GM18861 (cell line): ENCODE data around the gene SEMA5A.
A peak's percentile ranks its signal among the peaks of the same experiment; 100 is the strongest.

Experiments used
- ATAC-seq: cut with Tn5 transposase; IDR thresholded peaks from one replicate; pipeline ENCODE4 v1.9.1; 2021; ENCODE audit not compliant: unreplicated experiment

SEMA5A gene

DNA sequence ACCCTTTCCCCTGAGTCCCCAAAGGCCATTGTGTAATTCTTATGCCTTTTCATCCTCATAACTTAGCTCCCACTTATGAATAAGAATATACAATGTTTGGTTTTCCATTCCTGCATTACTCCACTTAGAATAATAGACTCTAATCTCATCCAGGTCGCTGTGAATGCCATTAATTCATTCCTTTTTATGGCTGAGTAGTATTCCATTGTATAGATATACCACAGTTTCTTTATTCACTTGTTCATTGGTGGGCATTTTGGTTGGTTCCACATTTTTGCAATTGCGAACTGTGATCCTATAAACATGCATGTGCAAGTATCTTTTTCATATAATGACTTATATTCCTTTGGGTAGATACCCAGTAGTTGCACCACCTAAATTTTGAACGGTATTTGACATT is 101.5 kb downstream of the SEMA5A start:
- no peak for ATAC-seq

DNA sequence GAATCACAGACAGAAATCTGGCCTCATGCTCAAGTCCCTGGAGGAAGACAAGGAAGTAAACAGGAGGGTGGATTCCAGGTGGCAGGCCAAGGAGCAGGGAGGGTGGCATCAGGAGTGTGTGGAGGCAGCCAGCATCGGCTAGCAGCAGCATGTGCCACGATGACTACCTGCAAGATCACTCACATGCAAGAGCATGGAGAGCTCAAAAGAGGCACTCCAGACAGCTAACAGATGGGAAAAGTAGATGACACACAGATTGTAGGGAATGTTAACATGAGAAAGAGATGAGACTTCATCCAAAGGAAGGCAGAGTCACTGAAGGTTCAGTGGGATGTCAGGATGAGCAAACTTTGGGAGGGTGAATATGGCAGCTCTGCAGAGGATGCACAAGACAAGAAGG is 104.3 kb downstream of the SEMA5A start:
- no peak for ATAC-seq

DNA sequence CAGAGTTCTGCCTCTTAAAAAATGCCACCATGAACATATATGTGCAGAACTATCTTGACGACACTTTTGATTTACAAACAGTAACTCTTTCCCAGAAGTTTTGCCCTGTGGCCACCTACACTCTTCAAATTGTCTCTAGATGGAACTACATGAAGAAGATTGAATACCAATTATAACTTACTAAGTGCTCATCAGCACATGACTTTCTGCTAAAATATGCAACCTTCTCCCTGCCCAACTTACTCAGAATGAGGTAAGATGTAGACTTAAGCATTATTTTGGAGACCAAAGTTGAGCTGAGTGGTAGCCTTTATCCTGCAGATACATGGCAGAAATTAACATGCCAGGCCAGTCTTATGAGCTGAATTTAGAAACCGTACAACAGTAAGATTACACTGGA is 105.4 kb downstream of the SEMA5A start:
- no peak for ATAC-seq

DNA sequence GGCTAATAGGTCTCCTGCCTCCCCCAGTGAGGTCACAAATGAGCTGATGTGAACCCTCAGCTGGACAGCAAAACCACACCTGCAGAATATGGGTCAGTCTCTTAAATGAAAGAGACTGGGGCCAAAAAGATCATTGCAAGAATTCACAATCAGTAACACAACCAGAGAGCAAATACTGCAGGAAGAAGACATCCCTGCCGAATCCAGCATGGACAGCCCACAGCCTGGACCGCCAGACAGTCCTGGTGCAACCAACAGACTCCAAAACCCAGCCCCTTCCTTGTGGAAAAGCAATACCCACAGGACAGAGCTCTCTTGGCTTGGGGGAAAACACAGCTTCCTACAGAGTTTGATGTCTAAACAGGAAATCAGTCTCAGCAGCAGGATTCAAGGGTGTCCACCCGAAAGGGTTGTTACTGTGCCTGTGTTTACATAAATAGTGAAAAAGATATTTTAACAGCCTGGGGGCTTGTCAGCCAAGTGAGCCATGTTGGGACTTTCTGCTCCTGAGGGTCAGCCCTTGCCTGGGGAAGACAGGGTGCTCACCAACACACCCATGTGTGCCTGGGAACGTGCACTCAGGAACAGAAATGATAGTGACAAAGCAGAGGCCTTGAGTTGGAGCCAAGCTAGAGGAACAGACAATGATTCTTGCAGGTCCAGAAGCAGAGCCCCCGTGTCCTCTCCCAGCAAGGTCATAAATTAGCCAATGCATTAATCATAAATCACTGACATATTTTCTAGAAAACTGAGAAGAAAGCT is 106.2 kb downstream of the SEMA5A start:
- no peak for ATAC-seq

DNA sequence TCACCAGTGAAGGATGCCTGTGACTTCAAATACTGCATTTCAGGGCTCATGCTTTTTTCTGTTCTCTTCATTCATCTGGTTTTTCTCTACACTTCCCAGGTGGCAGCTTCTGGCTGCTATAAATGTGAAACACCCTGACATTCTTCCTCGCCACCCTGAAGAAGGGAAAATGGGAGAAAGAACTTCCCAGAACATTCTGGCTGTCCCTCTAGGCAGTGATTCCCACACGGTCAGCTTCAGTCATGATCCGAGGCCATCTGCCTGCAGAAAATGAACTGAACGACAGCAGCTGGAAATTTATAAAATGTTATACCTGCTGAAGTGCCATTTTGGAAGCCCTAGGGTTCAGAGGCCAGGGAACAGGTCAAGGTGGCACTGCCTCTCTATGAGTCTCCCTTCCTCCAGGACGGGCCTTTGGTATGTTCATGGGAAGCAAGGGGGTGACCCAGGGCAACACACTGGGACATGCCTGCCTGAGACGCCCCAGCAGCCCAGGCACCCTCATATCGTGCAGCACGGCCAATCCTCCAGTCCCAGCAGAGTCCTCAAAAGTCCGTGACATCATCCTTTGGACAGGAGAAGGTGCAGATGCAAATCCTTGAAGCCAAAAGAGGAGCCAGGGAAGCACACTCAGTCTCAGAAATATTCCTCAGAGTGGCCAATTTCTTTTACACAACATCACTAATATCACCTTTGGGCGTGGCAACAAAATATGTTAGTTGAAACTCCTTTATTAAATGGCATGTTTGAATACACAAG is 107.1 kb downstream of the SEMA5A start:
- no peak for ATAC-seq

DNA sequence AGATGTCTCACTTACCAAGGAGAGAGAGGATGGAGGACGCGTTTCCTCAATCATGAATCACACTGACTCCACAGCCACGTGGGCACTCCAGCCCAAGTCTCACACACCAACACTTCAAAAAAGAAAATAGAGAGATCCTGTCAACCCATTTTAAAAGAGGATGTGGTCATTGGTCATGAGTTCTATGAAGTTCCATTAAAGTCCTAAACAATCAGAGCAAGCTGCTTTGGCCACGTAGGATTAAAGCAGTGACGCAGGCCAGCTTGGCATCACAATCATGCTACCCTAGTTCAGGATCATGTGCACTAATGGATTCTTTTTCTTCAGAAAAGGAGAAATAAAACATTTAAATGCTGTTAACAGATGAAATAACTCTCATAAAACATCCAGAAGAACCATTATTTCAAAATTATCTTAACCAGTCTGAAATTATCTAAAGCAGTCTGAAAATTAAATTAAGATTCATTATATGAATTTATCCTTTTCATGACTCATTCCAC is 108.1 kb downstream of the SEMA5A start:
- no peak for ATAC-seq

DNA sequence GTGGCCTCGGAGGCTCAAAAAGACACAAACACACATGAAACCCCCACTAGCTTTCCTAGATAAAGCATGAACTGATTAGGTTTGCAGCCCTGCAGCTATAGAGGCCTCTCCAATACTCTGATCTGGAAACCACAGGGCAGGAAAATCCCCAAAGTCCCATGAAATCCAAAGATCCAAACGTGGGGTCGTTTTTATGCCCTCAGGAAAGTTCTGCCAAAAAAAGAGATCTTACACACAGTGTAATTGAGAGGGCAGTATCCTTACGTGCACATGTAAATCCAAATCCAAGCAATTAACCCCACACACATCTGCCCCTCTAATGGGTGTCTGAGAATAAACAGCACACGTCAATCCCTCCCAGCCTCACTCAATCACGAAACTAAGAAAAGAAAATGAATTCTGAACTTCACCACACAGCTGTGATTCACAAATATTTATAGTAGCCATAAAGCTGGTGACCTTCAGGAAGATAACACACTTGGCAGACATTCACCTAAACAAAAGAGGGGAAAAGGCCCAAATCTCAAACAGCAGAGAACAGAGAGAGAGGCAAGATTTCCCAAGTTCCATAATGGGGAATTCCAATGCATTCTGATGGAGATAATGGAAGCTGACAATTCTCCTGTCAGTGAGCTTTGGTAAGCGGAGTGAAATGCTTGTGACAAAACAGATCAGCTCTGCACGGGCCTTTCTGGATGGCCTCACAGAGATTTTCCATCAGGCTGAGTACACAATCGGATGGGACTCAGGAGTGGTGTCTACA is 114.2 kb downstream of the SEMA5A start:
- ATAC-seq = no peak

DNA sequence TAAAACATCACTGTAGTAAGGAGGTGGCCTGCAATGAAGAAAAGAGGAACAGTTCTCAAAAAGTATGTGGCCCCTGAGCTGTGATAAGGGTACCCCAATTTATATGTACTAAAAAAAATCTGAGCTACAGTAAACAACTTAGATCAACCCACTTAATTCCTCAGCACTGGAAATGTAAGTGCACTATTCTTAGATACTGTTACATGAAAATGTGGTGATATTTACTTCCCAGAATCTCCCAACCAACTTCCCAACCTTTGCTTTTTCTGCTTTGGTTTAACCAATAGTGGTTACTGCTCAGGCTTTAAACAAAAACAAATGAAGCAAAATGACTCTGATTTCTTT is 114.8 kb downstream of the SEMA5A start:
- no peak for ATAC-seq

DNA sequence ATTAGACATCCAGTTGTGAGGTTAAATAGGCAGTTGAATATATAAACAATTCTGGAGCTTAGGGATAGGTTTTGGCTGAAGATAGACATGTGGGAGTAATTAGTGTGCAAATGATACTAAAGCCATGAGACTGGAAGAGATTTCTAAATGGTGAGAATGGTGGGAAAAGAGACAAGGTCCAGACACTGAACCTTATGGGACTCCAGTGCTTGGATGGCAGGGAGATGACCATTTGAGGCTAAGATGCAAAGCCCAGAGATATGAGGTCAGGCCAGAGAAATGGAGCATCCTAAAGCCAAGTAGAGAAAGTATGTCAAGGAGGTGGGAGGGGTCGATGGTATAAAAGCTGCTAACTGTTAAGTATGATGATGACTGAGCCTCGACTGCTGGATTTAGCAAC is 115.6 kb downstream of the SEMA5A start:
- ATAC-seq = no peak

DNA sequence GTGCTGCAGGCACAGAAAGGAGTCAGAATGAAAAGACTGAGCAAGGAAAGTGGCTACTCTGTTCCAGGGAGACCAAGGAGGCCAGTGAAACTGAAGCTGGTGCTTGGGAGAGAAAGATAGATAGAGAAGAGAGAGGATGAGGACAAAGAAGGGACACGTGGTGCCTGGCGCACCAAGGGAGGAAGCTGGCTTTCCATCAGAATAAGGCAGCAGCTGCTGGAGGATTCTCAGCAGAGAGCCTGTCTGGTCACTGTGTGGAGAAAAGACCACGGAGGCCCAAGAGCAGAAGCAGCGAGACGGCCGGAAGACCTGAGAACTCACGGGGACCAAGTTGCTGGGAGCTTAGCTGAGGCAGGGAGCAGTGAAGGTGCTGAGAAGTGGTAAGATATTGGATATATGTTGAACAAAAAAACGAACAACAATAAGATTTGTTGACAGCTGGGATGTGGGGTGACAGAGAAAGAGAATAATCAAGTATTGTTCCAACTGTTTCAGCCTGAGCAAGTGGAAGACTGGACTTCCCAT is 116.1 kb downstream of the SEMA5A start:
- ATAC-seq = no peak

DNA sequence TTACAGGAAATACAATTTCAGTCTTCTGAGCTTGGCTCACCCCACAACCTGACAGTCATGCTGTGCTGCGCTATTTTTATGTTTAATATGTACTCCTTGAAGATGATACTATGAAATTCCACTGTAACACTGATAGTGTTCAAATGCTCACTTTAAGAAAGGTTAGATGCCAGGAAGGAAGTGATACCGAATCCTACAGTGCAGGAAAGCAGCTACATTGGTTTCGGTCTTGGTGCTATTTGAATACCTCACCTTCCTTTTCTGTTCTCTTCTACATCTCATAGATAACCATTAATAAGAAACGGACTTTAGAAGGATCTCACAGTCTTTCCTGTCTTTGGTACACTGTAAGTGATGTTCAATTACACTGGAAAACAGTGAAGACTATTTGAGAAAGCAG is 117.6 kb downstream of the SEMA5A start:
- ATAC-seq = peak; percentile 60

DNA sequence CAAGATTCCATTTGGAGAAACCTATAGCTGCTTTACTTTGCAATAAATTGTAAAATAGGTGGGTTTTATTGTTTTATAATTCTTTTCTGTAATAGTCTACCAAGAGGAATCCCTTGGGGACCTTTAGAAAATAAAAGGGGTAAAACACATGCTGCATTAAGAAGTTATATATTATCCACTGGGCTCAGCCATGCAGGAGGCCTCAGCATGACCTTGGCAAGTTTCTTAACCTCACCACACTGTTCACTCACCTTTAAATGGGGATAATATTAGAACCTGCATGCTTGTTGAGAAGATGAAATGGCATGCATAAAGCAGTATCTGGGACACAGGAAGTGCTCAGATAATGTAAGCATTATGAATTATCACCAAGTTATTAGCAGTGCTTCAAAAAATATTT is 120.2 kb downstream of the SEMA5A start:
- peak; percentile 52 for ATAC-seq

DNA sequence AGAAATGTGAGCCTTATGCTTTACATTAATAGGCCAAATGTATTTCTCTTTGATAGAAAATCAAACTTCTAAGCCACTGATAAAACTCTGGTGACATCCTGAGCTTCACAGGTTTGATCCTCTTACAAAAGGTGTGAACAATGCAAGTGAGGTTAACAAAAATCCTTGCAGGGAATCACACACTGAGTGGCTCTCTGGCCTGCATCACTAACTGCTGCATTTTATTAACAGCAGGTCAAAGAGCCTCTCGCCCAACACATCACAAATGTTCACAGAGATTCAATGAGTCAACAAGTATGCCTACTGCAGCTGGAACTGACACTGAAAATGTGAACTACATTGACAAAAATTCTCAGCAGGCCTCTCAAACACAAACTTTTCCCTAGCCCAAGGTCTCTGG is 122.3 kb downstream of the SEMA5A start:
- ATAC-seq = no peak

DNA sequence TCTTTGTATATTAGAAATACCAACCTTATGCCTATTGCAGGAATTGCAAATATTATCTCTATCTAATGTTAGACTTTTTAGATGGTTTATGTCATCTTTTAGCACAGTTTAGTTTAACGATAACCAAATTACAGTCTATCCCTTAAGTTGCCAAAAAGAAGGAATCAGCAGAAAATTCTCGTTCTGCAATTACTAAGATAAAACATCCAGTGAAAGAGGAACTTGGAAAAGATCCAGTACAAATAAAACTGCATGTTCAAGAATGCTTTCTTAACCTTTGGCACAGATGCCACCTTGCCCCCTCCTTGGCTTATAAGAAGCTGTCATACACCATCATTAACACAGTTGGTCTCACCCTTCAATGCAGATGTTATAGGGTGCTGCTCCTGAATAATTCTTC is 124.0 kb downstream of the SEMA5A start:
- ATAC-seq = no peak

DNA sequence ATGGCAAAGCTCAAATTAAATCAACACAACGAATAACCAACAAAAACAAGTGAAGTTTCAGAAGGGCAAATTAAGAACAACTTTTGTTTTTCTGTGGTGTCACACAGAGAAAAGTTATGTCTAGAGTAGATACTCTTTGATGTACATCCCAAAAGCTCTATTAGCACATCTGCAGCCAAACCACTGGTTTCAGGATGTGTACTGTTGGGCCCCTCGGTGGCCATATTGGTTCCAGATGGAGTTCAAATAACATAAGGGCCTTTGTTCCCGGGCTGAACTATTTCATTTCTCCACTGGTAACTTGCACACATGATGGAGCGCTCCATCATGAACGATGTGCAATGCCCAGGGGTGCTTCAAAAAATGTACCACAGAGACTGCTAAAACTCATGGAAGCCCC is 126.1 kb downstream of the SEMA5A start:
- ATAC-seq = no peak

DNA sequence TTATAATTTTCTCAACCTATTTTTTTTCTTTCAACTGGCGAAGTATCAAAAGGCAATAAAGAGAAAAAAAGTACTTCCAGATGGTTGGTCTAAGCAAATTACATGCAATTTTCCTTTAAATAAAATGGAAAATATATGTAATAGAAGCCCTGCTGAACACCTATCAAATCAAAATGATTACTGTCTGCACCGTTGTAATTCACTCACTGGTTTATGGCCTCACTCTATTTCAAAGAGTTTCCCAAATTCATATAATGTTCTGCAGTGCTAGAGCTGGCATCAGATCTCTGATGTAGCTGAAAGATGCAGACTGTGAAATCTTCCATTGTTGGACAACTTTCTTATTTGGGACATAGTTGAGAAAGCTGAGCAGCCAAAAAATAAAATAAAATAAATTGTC is 130.3 kb downstream of the SEMA5A start:
- ATAC-seq = no peak

DNA sequence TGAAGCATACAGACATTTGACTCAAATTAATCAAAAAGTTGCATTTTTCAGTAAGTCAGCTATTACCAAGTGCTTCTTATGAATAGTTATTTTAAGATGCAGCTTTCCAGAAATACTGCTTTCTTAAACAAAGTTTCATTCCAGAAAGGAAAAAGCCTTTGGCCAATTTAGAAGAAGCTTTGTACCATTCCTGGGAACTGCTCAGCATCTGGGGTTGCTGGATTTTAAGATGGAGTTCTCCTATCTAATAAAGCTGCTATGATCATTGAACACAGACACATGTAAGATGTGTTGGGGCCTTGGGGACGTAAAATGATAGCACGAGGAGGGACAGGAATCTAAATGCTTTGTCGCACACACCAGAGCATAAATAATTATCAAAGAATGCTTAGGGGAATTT is 130.8 kb downstream of the SEMA5A start:
- ATAC-seq = no peak

DNA sequence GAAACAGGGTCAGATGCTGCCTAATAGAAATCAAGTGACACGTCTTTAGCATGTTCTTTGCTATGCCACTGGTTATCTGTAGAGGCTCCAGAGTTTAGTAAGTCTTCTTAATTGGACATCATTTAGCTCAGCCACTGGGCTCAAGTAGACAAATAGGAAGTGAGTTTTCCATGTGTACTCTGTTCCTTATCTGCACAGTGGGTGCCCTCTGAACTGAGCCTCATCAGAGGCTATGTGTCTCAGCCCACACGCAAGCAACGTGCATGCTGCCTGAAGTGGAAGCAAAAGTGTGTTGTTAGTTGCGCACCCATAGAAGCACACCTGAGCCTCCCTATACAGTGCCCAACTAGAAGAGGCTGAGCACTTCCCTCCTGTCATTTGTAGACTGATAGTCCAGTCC is 134.7 kb downstream of the SEMA5A start:
- no peak for ATAC-seq

DNA sequence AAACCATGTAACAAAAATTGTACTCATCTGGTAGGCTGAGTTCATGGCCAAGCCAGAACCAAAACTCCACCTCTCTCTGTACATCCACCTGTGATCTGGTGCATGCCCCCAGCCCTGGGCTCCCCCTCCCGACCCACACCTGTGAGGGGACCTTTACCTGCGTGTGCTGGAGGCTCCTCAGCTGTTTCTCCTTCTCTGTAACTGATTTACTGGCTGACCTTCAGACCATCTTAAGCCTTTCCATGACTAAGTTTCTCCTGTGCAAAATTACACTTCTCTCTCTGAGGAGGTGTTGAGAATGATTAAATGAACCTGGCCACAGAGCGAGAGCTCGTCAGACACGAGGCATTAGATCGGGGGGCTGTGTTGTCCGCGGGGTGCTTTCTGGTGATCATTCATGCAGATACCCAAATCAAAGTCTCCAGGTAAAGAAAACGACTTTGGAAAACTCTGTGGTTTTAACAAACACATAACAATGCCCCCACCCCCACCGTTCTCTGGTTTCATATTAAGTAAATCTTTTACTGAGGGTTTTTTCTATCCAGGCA is 136.4 kb downstream of the SEMA5A start:
- ATAC-seq = peak; percentile 42

DNA sequence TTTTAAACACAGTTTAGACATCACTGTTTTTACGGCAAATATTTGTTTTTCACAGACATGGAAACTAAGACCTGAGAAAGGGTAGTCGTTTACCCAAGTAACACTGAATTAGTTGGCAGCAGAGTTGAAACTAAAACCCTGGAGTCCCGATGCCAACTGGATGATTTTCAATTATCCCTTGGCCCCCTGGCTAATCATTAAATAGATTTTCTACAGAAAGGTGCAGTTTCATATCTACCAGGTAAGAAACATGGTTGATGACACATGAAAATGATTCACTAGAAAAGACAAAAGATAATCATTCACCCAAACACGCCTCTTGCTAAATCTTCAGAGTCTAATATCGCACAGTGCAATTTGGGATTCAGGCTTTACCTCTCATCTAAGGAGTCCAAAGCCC is 136.9 kb downstream of the SEMA5A start:
- peak; percentile 34 for ATAC-seq

DNA sequence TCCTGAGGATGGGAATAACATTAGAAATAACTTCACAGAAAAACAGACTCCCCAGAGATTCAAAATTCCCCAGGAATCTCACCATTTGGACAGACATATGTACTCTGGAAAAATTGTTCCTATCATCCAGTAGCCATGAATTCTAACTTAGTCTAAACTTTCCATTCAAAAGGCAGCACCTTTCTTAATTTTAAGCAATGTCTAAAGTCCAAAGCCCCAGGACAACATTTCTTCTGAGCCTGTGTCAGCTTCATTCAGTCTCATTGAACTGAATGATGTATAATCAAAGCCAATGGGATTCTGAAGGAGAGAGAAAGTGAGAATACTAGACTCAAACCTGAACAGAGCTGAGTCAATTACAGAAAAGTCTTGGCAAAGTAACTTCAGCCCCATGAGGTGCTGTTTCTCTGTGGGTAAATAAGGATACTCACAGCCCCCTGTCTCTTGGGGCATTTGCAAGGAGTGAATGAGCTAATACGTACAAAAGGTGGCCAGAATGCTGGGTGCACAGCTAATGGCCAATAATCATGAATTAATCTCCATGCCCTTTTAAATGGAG is 140.6 kb downstream of the SEMA5A start:
- peak; percentile 53 for ATAC-seq
